Adrenal gland (tissue), 12 donors: ENCODE results near the gene BLTP1. TPM values are rescaled to one million over a fixed set of nuclear protein-coding genes. Genes with fewer than 3 reads are reported as not detected.
A peak's percentile ranks its signal among the peaks of the same experiment; 100 is the strongest.

Experiments
- DNase-seq, 7 donors: peaks; one replicate each; pipeline ENCODE4 v3.0.0-alpha.2; 2019 to 2020
- H3K27ac ChIP-seq, 5 donors: fragments of 200-600 bp; sonication (generic) in 4 of 5; 1 replicate in 3 of 5; 2 replicates in 2 of 5; pipeline versions ENCODE4 v1.5.1 to v1.8.0; 2016 to 2020; ENCODE audit warnings: mild to moderate bottlenecking in 1 of 5
- H3K27me3 ChIP-seq: fragments of 200-600 bp; 2 replicates; pipeline ENCODE4 v1.8.0; 2021
- H3K36me3 ChIP-seq, 2 donors: fragments of 200-600 bp; replicated peaks in 1 of 2; 1 replicate in 1 of 2; 2 replicates in 1 of 2; pipeline versions ENCODE4 v1.5.1 to v1.8.0; 2018 to 2022
- H3K4me1 ChIP-seq, 2 donors: fragments of 200-600 bp; replicated peaks in 1 of 2; 1 replicate in 1 of 2; 2 replicates in 1 of 2; pipeline versions ENCODE4 v1.5.1 to v1.8.0; 2018 to 2021
- H3K4me3 ChIP-seq, 4 donors: fragments of 200-600 bp; sonication (generic) in 3 of 4; one replicate each; pipeline ENCODE4 v1.5.1; 2016 to 2018
- H3K9me3 ChIP-seq, 3 donors: fragments of 200-600 bp; sonication (generic) in 1 of 3; replicated peaks in 1 of 3; 1 replicate in 2 of 3; 2 replicates in 1 of 3; pipeline versions ENCODE4 v1.5.1 to v1.8.0; 2016 to 2021
- POLR2A ChIP-seq, 2 donors: fragments of 450-650 bp; IDR thresholded peaks; one replicate each; pipeline ENCODE4 v1.6.1; 2017; ENCODE audit warnings: antibody characterized with exemption in 2 of 2, mild to moderate bottlenecking in 2 of 2, moderate library complexity in 1 of 2
- WGBS, 4 donors: extraction: QIAGEN DNeasy Blood & Tissue Kit in 2 of 4; methylation state at CpG; one replicate each; pipeline versions ENCODE4 v1.1.5 to v1.1.7; 2013 to 2017; 5-methylcytosine and 5-hydroxymethylcytosine counted together
- intact Hi-C, 2 donors: fragments of 100-400 bp; cut with DNase I; formaldehyde crosslinking; loops; one replicate each; pipeline versions ENCODE4 v1.14.1 to v1.15.0; 2022 to 2023
- polyA plus RNA-seq, 3 donors: library from polyadenylated mRNA; stranded (reverse); fragments of 200-250 nt in 2 of 3; fragments of 350-450 nt in 1 of 3; fragmentation: Illumina TruSeq in 1 of 3; extraction: RNeasy Lipid Tissue Mini Kit (QIAGEN cat#74804) in 1 of 3; gene quantifications; one replicate each; pipeline ENCODE4 v1.2.3, GENCODE V29; 2013 to 2014
- total RNA-seq, 9 donors: library from RNA; depleted of rRNA in 4 of 9; stranded (reverse); fragments of >200 nt in 4 of 9; fragments of 120-200 nt in 1 of 9; fragmentation: NEBNext Ultra II Directional in 1 of 9; extraction: Animal tissue kit (Norgen Biotek cat#: 25700) in 1 of 9; gene quantifications; one replicate each; pipeline versions ENCODE4 v1.1.0 to v1.2.4, GENCODE V29; 2013 to 2023
- TF ChIP-seq, protein P1 (sequence below), 6 experiments: fragments of 450-650 bp in 4 of 6; fragments of 200-600 bp in 2 of 6; sonication (generic) in 1 of 6; IDR thresholded peaks; 1 replicate in 5 of 6; 2 replicates in 1 of 6; pipeline versions ENCODE4 v1.5.1 to v1.8.0; 2016 to 2021; ENCODE audit warnings: antibody characterized with exemption in 6 of 6, mild to moderate bottlenecking in 2 of 6, moderate library complexity in 1 of 6
- donor health status: healthy with polysubstance abuse.
- donor health status: Bipolar disorder and iron deficiency.
- donor health status: DM: yes; HTN: yes; CAD: no.
- donor health status: DM: no; HTN: no; CAD: no.
- donor health status: DM: no; HTN: no; CAD: no.
- donor health status: DM: yes; HTN: yes; CAD: no.

The BLTP1 gene
- total and polyA plus RNA-seq, 12 donors = 20.2 to 112 (median 73.5) TPM

GRCh38 chr4:122140834-122141233, 11.3 kb upstream of the BLTP1 start:
- H3K4me1 ChIP-seq = no peaks in the 10 kb centered on the region
- H3K27me3 ChIP-seq = no peaks in the 10 kb centered on the region
- H3K36me3 ChIP-seq = no peaks in the 10 kb centered on the region
- no peaks in the 10 kb centered on the region for H3K9me3 ChIP-seq
- H3K4me3 ChIP-seq = no peak overlapping the region
- no peak overlapping the region for H3K27ac ChIP-seq
- TF ChIP-seq POLR2A (IDR thresholded peaks at IDR 0.05) = no peak
- intact Hi-C loops = no loop called here
- 83 to 94% (median 89%) methylated on average over 5 of the region's 5 CpGs for WGBS, 4 donors
- no peak for DNase-seq

- no peaks in the 10 kb centered on the region for H3K4me1 ChIP-seq
These were observed 9.4 kb upstream of the BLTP1 start for GRCh38 chr4:122142687-122143086.

DNA sequence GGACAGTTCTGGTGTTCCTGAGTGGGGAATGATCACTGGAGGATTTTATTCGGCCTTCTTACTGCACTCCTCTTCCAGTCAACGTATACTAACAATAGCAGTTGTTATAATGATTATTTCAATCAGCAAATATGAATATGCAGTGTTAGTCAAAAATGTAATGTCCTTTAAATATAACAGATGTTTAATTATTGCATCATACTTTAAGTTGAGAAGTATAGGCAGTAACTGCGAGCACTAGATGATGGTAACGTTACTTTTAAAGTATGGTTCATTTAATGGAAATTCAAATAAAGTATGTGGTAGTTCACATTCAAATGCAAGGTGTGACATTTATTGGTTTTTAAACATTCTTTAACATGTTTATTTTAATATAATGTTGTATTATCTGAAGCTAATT, 5.5 kb upstream of the BLTP1 start:
- H3K36me3 ChIP-seq = no peaks in the 10 kb centered on the region
- no peak overlapping the region for H3K4me3 ChIP-seq
- no peak overlapping the region for H3K27ac ChIP-seq
- WGBS, 4 donors = 76 to 88% (median 80%) methylated on average over 4 of the region's 4 CpGs
- peaks cover 0 to 7% of the 10 kb centered on the region in 2 donors for H3K4me1 ChIP-seq
- intact Hi-C loops = no loop called here
- no peaks in the 10 kb centered on the region for H3K27me3 ChIP-seq
- no peaks in the 10 kb centered on the region for H3K9me3 ChIP-seq
- DNase-seq = no peak
- TF ChIP-seq, protein P1, sequence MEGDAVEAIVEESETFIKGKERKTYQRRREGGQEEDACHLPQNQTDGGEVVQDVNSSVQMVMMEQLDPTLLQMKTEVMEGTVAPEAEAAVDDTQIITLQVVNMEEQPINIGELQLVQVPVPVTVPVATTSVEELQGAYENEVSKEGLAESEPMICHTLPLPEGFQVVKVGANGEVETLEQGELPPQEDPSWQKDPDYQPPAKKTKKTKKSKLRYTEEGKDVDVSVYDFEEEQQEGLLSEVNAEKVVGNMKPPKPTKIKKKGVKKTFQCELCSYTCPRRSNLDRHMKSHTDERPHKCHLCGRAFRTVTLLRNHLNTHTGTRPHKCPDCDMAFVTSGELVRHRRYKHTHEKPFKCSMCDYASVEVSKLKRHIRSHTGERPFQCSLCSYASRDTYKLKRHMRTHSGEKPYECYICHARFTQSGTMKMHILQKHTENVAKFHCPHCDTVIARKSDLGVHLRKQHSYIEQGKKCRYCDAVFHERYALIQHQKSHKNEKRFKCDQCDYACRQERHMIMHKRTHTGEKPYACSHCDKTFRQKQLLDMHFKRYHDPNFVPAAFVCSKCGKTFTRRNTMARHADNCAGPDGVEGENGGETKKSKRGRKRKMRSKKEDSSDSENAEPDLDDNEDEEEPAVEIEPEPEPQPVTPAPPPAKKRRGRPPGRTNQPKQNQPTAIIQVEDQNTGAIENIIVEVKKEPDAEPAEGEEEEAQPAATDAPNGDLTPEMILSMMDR (IDR thresholded peaks at IDR 0.05) = no peak
- TF ChIP-seq POLR2A (IDR thresholded peaks at IDR 0.05) = no peak

More at GRCh38 chr4:122142687-122143086, 9.4 kb upstream of the BLTP1 start:
- no peak overlapping the region for H3K27ac ChIP-seq
- no peaks in the 10 kb centered on the region for H3K36me3 ChIP-seq
- no peak overlapping the region for H3K4me3 ChIP-seq
- no peak for DNase-seq
- no peaks in the 10 kb centered on the region for H3K27me3 ChIP-seq
- intact Hi-C loops = no loop called here
- WGBS, 4 donors = 67 to 85% (median 79%) methylated on average over 1 of the region's 1 CpG
- no peaks in the 10 kb centered on the region for H3K9me3 ChIP-seq
- TF ChIP-seq POLR2A (IDR thresholded peaks at IDR 0.05) = no peak
- TF ChIP-seq, protein P1 (IDR thresholded peaks at IDR 0.05) = no peak

GRCh38 chr4:122150931-122151330, 1.2 kb upstream of the BLTP1 start:
- intact Hi-C loops = no loop called here
- WGBS, 4 donors = 61 to 81% (median 73%) methylated on average over 2 of the region's 2 CpGs

More at GRCh38 chr4:122150931-122151330, 1.2 kb upstream of the BLTP1 start:
- Histone ChIP-seq H3K27ac (peak overlapping the region in 2 of 5 donors; percentile 92 to 93), H3K27me3 (no peaks in the 10 kb centered on the region), H3K4me3 (no peak overlapping the region), H3K4me1 (peaks cover 0 to 19% of the 10 kb centered on the region in 2 donors), H3K36me3 (peaks cover 0 to 6% of the 10 kb centered on the region in 2 donors), H3K9me3 (no peaks in the 10 kb centered on the region)
- TF ChIP-seq POLR2A (IDR thresholded peaks at IDR 0.05) = no peak
- TF ChIP-seq, protein P1 (IDR thresholded peaks at IDR 0.05) = no peak
- no peak for DNase-seq
